Stimulated activated CD8-positive, alpha-beta memory T cell treated with anti-CD3 and anti-CD28 coated beads, Interleukin-7, amount 100 ng/mL, for 4 hours (primary cell): ENCODE data around the gene MACROD1.
"Not testable (repeated sequence)": the region's sequence is repeated elsewhere in the genome, so short reads cannot be mapped to it uniquely, and the experiment has no call there.

Experiments
- DNase-seq, 2 donors: peaks; one replicate each; pipeline ENCODE4 v3.0.0-alpha.2; 2020; ENCODE audit warnings: low read depth in 2 of 2

MACROD1 gene

DNA sequence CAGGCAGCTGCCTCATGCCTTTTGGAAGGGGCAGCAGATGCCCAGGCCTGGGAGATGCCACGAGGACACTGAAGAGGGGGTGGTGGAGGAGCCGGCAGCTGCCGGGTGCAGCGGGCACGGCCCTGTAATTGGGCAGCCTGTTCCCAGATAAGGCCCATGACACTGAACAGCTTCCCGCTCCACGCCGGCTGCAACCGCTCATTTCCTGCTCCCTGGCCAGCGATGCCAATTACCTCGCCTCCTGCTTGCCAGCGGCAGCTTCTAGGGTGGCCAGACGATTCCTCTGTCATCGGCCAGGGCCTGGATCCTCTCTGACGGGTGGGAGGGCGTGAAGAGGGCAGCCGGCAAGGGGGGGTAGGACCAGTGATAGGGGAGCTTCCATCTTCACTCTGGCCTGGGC lies 107.4 kb downstream of the MACROD1 start:
- DNase-seq: no peak

GRCh38 chr11:64057890-64058289 lies 108.0 kb downstream of the MACROD1 start:
- no peak for DNase-seq

DNA sequence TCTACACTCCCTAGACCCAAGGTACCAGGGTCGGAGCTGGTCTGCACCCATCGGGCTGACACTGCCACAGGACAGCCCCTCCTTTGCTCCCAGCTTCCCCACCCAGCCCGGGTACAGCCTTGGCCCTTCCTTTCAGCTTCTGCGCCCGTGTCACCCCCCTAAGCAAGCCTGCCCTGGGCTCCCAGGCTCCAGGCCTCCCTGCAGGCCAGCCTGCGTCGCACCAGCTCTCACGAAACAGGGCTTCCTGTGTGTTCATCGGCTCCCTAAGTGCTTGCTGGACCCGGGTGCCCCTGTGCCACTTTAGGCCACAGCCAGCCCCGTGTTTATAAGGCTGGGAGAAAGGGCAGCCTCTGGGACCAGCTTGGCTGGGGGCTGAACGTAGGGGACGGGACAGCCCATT lies 109.1 kb downstream of the MACROD1 start:
- no peak for DNase-seq

GRCh38 chr11:64056213-64056785 lies 109.6 kb downstream of the MACROD1 start:
- DNase-seq: no peak

GRCh38 chr11:64055077-64055476 lies 110.8 kb downstream of the MACROD1 start:
- no peak for DNase-seq

DNA sequence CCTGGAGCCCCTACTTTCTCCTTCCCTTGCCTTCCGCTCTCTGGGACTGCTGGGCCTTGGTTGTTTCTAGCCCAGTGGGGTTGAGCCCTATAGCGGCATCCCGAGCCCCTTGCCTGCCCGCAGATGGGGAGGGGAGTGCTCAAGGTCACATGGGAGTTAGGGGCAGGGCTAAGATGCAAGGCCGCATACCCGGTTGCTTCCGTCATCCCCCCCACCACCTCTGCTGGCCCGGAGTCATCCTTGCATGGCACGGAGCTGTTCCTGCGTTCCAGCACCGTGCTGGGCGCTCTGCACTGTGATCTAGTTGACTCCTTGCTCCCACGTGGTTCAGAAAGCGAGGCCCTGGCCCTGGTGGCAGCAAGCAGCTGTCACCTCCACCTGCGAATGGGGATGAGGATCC lies 112.2 kb downstream of the MACROD1 start:
- DNase-seq: no peak

- no peak for DNase-seq
These were observed 112.8 kb downstream of the MACROD1 start for GRCh38 chr11:64052938-64053622.

DNA sequence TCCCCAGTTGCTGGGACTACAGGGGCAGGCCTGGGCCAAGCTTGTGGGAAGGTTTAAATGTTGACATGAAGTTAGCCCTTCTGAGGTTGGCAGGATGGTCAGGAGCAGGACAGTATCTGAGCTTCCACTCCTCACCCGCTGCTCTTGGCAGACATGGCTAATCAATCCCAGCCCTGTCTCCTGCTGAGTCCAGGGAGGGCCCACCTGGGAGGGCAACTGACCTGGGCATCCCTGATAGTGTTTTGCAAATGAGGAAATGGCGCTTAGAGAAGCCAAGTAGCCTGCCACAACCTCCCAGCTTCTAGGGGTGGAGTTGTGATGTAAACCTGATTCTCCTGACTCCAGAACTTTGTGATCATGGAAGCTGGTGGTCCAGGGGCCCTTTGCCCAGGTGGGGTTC lies 113.5 kb downstream of the MACROD1 start:
- no peak for DNase-seq

DNA sequence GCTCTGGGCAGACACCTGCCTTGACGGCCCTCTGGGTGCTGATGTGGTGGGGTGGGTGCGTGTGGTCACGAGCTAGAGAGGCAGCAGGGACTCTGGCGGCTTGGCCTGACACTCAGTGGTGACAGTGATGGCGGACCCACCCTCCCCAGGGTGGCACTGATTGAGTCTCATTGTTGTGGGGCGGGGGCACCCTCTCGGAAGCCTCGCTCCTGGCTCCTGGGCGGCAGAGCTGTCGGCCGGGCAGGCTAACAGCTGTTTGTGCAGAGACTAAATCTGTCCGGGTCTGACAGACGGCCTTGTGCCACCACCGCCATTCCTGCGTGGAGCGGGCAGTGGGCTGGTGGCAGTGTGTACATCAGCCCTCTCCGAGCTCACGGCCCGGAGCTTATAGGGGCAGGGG lies 114.6 kb downstream of the MACROD1 start:
- no peak for DNase-seq

DNA sequence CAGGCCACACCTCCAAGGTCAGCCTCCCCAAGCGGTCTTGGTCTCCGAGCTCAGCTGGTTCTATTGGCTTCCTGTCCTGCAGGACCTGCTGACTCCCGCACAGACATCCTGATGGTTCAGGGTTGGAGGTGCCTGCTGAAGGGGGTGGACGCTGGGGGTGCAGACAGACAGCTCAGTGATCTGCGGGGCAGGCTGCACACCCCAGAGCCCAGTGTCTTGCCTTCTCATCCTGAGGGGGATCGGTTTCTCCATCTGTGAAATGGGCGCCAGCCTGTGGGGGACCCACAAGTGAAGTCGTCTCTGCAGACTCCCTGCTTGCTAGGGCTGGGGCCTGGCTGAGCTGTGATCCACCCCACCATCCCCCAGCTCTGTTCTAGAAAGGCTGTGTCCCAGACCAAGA lies 116.4 kb downstream of the MACROD1 start:
- no peak for DNase-seq

- no peak for DNase-seq
These were observed 117.7 kb downstream of the MACROD1 start for GRCh38 chr11:64048042-64048854.

DNA sequence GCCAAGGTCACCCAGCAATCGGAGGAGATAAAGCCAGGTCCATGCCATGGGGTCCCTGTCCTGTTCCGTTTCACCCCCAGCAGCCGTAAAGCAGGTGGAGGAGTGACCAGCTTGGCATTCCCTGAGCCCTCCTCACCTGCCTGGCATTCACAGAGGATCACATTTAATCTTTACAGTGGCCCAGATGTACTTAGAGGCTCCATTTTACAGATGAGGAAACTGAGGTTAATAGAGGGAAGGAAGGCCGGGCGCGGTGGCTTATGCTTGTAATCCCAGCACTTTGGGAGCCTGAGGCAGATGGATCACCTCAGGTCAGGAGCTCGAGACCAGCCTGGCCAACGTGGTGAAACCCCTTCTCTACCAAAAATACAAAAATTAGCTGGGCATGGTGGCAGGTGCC lies 118.5 kb downstream of the MACROD1 start:
- DNase-seq: not testable (repeated sequence)

DNA sequence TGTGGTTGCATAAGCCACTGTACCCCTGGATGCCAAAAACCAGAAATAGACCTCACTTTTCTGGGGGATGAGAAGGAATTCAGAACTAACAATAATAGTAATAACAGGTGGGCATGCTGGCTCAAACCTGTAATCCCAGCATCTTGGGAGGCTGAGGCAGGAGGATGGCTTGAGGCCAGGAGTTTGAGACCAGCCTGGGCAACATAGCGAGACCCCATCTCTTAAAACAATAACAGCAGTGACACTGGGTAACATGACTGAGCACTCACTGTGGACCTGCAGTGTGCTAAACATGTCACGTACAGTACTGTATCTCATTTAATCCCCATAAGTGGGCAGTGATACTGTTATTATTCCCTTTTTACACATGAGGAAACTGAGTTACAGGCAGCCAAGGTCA lies 120.2 kb downstream of the MACROD1 start:
- no peak for DNase-seq

DNA sequence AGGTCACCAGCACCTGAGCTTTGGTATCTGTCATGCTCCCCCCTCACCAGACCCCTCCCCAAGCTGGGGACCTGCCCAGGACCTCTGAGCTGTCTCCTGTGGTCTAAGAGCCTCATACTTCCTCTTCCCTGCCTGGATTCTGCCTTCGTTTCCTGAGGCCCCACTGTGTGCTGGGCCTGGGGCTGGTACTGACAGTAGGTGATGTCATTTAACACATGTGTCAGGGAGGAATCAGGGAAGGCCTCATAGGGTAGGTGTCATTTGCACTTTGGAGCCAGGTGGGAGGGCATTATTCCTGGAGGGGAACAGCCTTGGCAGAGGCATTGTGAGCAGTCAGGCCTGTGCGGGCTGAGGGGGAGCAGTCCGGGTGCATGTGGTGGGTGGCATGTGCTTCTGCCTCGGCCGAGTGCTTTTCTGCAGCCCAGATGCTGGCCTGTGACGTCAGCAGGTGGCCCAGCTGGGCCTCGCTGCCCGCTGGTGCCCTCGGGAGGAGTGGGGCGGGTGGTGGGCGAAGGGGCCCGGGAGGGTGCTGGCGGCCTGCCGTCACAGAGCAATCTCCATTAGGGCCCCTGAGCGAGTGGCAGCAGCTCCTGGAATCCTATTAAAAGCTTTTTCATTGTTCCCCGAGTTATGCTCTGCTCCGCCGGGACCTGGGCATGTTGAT lies 121.1 kb downstream of the MACROD1 start:
- DNase-seq: no peak

DNA sequence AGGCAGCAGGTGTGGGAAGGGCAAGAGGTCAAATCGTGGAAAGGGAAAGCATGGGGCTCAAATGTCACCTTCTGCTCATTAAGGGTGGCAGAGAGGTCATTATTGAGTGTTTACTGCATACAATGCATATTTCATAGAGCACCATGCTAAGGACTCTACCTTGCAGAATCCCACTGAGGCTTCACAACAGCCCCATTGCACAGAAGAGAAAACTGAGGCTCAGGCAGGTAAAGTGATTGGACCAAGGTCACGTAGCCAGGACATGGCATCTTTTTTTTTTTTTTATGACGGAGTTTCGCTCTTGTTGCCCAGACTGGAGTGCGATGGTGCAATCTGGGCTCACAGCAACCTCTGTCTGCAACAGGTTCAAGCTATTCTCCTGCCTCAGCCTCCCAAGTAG lies 122.4 kb downstream of the MACROD1 start:
- no peak for DNase-seq

DNA sequence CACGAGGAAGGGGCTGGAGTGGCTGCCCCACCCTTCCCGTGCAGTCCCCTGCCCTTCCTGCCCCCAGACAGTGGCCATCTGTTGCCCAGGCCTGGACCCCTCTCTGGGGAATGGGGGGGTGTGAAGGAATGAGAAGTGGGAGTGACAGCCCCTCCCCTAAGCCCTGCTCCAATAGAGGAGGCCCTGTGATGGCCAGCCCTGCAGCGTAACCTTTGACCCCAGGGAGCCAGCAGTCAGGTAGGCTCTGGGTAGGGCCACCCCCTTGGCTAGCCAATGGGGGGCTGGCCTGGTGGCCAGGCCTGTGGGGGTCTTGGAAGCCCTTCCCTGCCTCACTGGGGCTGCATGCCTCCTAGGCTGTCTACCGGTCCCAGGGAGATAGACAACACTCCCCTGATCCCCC lies 123.6 kb downstream of the MACROD1 start:
- DNase-seq: no peak

DNA sequence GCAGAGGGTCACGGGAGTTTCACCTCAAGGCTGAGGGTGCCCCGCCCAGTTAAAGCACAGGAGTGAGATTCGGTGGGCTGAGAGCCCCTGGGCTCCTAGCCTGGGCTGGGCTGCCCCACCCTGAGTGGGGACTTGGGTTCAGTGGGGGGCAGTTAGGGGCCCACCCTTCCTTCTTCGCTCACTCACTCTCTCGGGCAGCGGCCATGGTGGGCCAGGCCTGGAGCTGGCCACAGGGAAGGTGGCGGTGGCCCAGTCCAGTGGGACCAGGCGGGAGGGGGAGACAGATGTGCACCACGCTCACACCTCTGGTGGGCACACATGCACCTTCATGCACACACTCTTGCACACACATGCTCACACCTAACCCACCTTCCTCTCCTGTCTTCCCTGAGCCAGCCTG lies 124.1 kb downstream of the MACROD1 start:
- no peak for DNase-seq

- no peak for DNase-seq
These were observed 125.1 kb downstream of the MACROD1 start for GRCh38 chr11:64040684-64041322.

GRCh38 chr11:64039012-64039665 lies 126.8 kb downstream of the MACROD1 start:
- DNase-seq: peak in 1 of 2 donors; percentile 29

DNA sequence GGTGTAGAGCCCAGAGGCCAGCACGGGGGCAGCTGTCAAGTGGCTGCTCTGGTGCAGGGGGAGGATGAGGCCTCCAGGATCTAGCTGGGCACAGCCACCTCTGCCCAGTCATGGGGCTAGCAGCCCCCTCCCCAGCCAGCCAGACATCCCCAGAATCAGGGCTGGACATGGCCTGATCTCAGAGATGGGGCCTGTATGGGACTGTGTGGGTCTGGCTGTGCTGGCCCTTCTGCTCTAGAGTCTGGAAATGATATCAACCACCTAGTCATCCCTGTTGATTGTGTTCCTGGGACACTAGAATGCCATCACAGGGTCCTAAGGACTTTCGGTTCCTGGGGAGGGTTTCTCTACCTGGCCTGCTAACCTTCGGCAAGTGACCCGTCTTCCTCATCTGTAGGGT lies 127.4 kb downstream of the MACROD1 start:
- DNase-seq: no peak

GRCh38 chr11:64037027-64037634 lies 128.8 kb downstream of the MACROD1 start:
- DNase-seq: no peak
